Fibroblast of skin of abdomen (primary cell): Measurements from ENCODE around the gene SUPT5H.

ENCODE experiments used
- DNase-seq: peaks from one replicate; pipeline ENCODE4 v3.0.0-alpha.2; 2013

The SUPT5H gene

GRCh38 chr19:39409208-39410016 lies 36.0 kb upstream of the SUPT5H start:
- peak; percentile 65 for DNase-seq

- peak; percentile 64 for DNase-seq
Measured at GRCh38 chr19:39410017-39410830, 35.2 kb upstream of the SUPT5H start.

GRCh38 chr19:39410831-39411080 lies 34.6 kb upstream of the SUPT5H start:
- no peak for DNase-seq

- DNase-seq = no peak
Measured at GRCh38 chr19:39411081-39411831, 34.1 kb upstream of the SUPT5H start.

GRCh38 chr19:39411832-39412099 lies 33.6 kb upstream of the SUPT5H start:
- peak; percentile 91 for DNase-seq

- peak; percentile 100 for DNase-seq
Measured at GRCh38 chr19:39412100-39412866, 33.1 kb upstream of the SUPT5H start, which contains the start of gene PLEKHG2. PLEKHG2 (plus strand) TSS chr19:39412669; CDS start chr19:39414087, 1,418 bp downstream.

GRCh38 chr19:39412867-39413271 lies 32.5 kb upstream of the SUPT5H start:
- DNase-seq = no peak

GRCh38 chr19:39413272-39413910 lies 32.0 kb upstream of the SUPT5H start:
- DNase-seq = peak; percentile 68

GRCh38 chr19:39413911-39414608 lies 31.3 kb upstream of the SUPT5H start:
- DNase-seq = no peak

GRCh38 chr19:39415111-39416046 lies 30.0 kb upstream of the SUPT5H start:
- DNase-seq = no peak

- no peak for DNase-seq
Measured at GRCh38 chr19:39416152-39417120, 28.9 kb upstream of the SUPT5H start.

- DNase-seq = no peak
Measured at GRCh38 chr19:39417463-39418181, 27.8 kb upstream of the SUPT5H start.

- DNase-seq = no peak
Measured at GRCh38 chr19:39419003-39419402, 26.4 kb upstream of the SUPT5H start.

GRCh38 chr19:39420769-39421168 lies 24.6 kb upstream of the SUPT5H start:
- DNase-seq = no peak

GRCh38 chr19:39422020-39422419 lies 23.4 kb upstream of the SUPT5H start:
- DNase-seq = no peak

- DNase-seq = no peak
Measured at GRCh38 chr19:39423258-39424086, 21.9 kb upstream of the SUPT5H start.

- no peak for DNase-seq
Measured at GRCh38 chr19:39424934-39425333, 20.4 kb upstream of the SUPT5H start.
